ENCODE data around the gene TADA1.

- TF ChIP-seq, protein P1, sequence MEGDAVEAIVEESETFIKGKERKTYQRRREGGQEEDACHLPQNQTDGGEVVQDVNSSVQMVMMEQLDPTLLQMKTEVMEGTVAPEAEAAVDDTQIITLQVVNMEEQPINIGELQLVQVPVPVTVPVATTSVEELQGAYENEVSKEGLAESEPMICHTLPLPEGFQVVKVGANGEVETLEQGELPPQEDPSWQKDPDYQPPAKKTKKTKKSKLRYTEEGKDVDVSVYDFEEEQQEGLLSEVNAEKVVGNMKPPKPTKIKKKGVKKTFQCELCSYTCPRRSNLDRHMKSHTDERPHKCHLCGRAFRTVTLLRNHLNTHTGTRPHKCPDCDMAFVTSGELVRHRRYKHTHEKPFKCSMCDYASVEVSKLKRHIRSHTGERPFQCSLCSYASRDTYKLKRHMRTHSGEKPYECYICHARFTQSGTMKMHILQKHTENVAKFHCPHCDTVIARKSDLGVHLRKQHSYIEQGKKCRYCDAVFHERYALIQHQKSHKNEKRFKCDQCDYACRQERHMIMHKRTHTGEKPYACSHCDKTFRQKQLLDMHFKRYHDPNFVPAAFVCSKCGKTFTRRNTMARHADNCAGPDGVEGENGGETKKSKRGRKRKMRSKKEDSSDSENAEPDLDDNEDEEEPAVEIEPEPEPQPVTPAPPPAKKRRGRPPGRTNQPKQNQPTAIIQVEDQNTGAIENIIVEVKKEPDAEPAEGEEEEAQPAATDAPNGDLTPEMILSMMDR (IDR thresholded peaks at IDR 0.05) = no peak
- no peak for TF ChIP-seq POLR2A (IDR thresholded peaks at IDR 0.05)
Measured at GRCh38 chr1:166899769-166900168, 23.7 kb upstream of the TADA1 start.
